ENCODE measurements around the gene GNG11. TPM values are rescaled to one million over a fixed set of nuclear protein-coding genes. Genes with fewer than 3 reads are reported as not detected.

Gene GNG11
- total and polyA plus RNA-seq, 2 of the 13 experiments (the other 11 are each of a cell fraction or from before 2014, with no cell fraction given), result not detected

- TF ChIP-seq E2F2 (CRISPR knock-in tag; IDR thresholded peaks at IDR 0.05; ENCODE audit: borderline replicate concordance), result no peak
- no peak for TF ChIP-seq NPAS2 (CRISPR knock-in tag; IDR thresholded peaks at IDR 0.05; ENCODE audit: borderline replicate concordance)
- TF ChIP-seq SNAPC4 (CRISPR knock-in tag; IDR thresholded peaks at IDR 0.05), result no peak
- TF ChIP-seq RFXANK (CRISPR knock-in tag; IDR thresholded peaks at IDR 0.05), result no peak
- no peak for TF ChIP-seq ZNF235 (CRISPR knock-in tag; IDR thresholded peaks at IDR 0.05; ENCODE audit: borderline replicate concordance)
- no peak for TF ChIP-seq RNF219 (CRISPR knock-in tag; IDR thresholded peaks at IDR 0.05)
Measured at GRCh38 chr7:93937818-93938217, 16.3 kb downstream of the GNG11 start (continued).
